Upper lobe of right lung (tissue), 1 donor: ENCODE data around the gene XYLT1. TPM values are rescaled to one million over a fixed set of nuclear protein-coding genes. Genes with fewer than 3 reads are reported as not detected.

ENCODE experiments used
- ATAC-seq: fragments of 200-7000 bp; cut with Tn5 transposase; one replicate; pipeline ENCODE4 v1.9.1; 2020; ENCODE audit warnings: mild to moderate bottlenecking, moderate library complexity
- DNase-seq: peaks from one replicate; pipeline ENCODE4 v3.0.0-alpha.2; 2020
- H3K27ac ChIP-seq: fragments of 200-600 bp; one replicate; pipeline ENCODE4 v1.8.0; 2022
- H3K27me3 ChIP-seq: fragments of 200-600 bp; one replicate; pipeline ENCODE4 v1.8.0; 2022; ENCODE audit warnings: mild to moderate bottlenecking
- H3K36me3 ChIP-seq: fragments of 200-600 bp; one replicate; pipeline ENCODE4 v1.8.0; 2022
- H3K4me1 ChIP-seq: fragments of 200-600 bp; one replicate; pipeline ENCODE4 v1.8.0; 2022
- H3K4me3 ChIP-seq: fragments of 200-600 bp; one replicate; pipeline ENCODE4 v1.8.0; 2022; ENCODE audit warnings: mild to moderate bottlenecking
- H3K9me3 ChIP-seq: fragments of 200-600 bp; one replicate; pipeline ENCODE4 v1.8.0; 2022
- intact Hi-C: fragments of 100-400 bp; cut with DNase I; formaldehyde crosslinking; loops from one replicate; pipeline ENCODE4 v1.11.0; 2022
- total RNA-seq: library from RNA; stranded (reverse); fragmentation: NEBNext Ultra II Directional; extraction: Animal tissue kit (Norgen Biotek cat#: 25700); gene quantifications from one replicate; pipeline ENCODE4 v1.2.1, GENCODE V29; 2021
- TF ChIP-seq, protein P1 (sequence below): fragments of 200-600 bp; IDR thresholded peaks from one replicate; pipeline ENCODE4 v1.8.0; 2022; ENCODE audit warnings: antibody characterized with exemption
- donor health status: DM: no; HTN: yes; CAD: no; lungs with severe emphysema.

XYLT1 gene
- total RNA-seq, 1 donor from 2014 or later = 12.1 TPM

- H3K4me3 ChIP-seq = no peak overlapping the region
- no peaks in the 10 kb centered on the region for H3K9me3 ChIP-seq
- intact Hi-C loops = no loop called here
- no peak overlapping the region for H3K27ac ChIP-seq
- TF ChIP-seq, protein P1, sequence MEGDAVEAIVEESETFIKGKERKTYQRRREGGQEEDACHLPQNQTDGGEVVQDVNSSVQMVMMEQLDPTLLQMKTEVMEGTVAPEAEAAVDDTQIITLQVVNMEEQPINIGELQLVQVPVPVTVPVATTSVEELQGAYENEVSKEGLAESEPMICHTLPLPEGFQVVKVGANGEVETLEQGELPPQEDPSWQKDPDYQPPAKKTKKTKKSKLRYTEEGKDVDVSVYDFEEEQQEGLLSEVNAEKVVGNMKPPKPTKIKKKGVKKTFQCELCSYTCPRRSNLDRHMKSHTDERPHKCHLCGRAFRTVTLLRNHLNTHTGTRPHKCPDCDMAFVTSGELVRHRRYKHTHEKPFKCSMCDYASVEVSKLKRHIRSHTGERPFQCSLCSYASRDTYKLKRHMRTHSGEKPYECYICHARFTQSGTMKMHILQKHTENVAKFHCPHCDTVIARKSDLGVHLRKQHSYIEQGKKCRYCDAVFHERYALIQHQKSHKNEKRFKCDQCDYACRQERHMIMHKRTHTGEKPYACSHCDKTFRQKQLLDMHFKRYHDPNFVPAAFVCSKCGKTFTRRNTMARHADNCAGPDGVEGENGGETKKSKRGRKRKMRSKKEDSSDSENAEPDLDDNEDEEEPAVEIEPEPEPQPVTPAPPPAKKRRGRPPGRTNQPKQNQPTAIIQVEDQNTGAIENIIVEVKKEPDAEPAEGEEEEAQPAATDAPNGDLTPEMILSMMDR = no peak
- H3K27me3 ChIP-seq = no peaks in the 10 kb centered on the region
- H3K4me1 ChIP-seq = peaks cover 20% of the 10 kb centered on the region
- H3K36me3 ChIP-seq = no peaks in the 10 kb centered on the region
- DNase-seq = no peak
- ATAC-seq = no peak
Observed at GRCh38 chr16:17417740-17418139, 53.0 kb downstream of the XYLT1 start.

DNA sequence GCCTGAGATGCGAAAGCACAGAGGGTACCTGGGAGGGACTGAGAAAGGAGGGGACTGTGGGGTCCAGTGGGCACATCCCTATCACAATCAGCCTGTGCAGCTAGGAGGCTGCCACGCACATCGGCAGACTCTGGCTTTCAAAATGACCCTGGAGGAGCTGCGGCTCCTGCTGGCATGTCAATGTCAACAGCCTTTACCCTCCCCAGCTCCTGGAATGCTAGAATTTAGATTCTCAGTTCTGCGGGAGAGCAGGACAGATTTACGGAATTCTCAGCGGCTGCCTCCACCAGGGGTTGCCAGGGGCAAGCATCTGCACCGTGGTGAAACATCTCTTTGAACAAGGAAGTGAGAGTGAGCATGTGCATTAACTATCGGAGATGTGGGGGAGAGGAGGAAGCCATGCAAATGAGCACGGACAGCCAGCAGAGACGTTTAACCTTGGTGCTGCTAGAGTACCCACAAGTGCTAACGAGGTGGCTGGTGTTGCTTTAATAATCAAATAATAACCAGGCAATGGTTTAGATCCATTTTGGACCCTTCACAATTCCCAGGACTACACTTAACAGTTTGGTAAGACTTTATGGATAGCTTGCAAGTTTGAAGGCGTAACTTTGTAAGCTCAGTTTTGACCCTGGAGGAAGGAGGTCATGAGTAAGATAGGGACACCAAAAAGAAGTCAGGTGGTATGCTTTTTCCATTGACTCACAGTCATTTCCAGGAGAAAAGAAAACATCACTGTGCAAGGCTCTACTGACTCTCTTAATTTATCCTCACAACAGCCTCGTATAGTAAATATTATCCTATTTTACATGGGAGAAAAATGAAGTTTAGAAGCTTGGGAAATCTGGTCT lies 54.1 kb downstream of the XYLT1 start:
- Histone ChIP-seq H3K4me3 (no peak overlapping the region), H3K36me3 (no peaks in the 10 kb centered on the region), H3K27ac (peak overlapping the region; percentile 65), H3K27me3 (no peaks in the 10 kb centered on the region), H3K9me3 (no peaks in the 10 kb centered on the region), H3K4me1 (peaks cover 20% of the 10 kb centered on the region)
- intact Hi-C loops = no loop called here
- DNase-seq (peak; percentile 71), ATAC-seq (peak; percentile 91)
- TF ChIP-seq, protein P1 = no peak

DNA sequence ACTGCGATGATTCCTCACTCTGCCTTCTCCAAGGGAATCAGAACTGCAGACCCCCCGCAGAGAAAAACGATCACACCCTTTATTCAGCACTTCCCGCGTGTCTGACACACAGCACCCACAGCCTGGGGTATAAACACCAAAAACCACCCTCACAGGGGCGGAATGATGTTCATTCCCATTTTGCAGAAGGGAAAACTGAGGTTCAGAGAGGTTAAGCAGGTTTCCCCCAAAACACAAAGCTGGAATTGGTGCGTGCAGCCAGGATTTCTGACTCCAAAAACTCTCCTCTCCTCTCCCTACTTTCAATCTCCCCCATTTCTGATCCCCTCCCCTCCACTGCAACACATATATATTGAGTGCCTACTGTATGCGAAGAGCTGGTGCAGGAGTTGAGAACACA lies 55.8 kb downstream of the XYLT1 start:
- Histone ChIP-seq H3K27me3 (no peaks in the 10 kb centered on the region), H3K9me3 (no peaks in the 10 kb centered on the region), H3K4me3 (no peak overlapping the region), H3K36me3 (no peaks in the 10 kb centered on the region), H3K4me1 (peaks cover 20% of the 10 kb centered on the region), H3K27ac (no peak overlapping the region)
- intact Hi-C loops = no loop called here
- TF ChIP-seq, protein P1 = no peak
- DNase-seq (no peak), ATAC-seq (no peak)

DNA sequence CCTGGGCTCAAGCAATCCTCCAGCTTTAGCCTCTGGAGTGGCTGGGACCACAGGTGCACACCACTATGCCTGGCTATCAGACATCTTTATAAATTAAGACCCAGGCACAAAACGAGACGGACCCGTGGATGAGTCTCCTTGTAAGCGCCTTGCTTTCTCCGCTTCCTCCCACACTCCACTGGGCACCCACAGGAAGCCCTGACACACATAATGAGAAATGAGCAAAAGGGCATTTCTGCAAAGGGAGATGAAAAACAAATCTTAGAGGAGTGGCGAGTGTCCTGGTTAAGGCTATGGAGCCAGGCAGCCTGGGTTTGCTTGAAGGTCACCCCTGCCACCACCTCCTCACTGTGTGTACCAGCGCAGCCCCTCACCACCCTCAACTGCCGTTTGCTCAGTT lies 56.3 kb downstream of the XYLT1 start:
- TF ChIP-seq, protein P1 = no peak
- Histone ChIP-seq H3K4me1 (peaks cover 20% of the 10 kb centered on the region), H3K4me3 (no peak overlapping the region), H3K27me3 (no peaks in the 10 kb centered on the region), H3K9me3 (no peaks in the 10 kb centered on the region), H3K27ac (no peak overlapping the region), H3K36me3 (no peaks in the 10 kb centered on the region)
- ATAC-seq (peak; percentile 19), DNase-seq (no peak)
- intact Hi-C loops = no loop called here

DNA sequence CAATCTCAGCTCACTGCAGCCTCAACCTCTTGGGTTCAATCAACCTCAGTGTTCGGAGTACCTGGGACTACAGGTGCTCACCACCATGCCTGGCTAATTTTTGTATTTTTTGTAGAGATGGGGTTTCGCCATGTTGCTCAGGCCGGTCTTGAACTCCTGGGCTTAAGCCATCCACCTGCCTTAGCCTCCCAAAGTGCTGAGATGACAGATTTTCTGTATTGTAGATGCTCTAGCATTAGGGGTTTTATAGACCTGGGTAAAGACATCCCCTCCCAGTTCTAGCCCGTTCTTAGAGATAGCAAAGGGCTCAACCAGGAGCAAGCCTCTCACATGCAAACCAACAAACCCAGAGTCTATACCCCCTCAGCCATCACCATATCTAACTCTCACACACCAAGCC lies 57.3 kb downstream of the XYLT1 start:
- intact Hi-C loops = no loop called here
- TF ChIP-seq, protein P1 = no peak
- Histone ChIP-seq H3K9me3 (no peaks in the 10 kb centered on the region), H3K4me3 (no peak overlapping the region), H3K27ac (no peak overlapping the region), H3K27me3 (no peaks in the 10 kb centered on the region), H3K36me3 (no peaks in the 10 kb centered on the region), H3K4me1 (peaks cover 20% of the 10 kb centered on the region)
- no peak for DNase-seq
- ATAC-seq = no peak
